ENCODE measurements around the gene STAT5B. TPM values are rescaled to one million over a fixed set of nuclear protein-coding genes. Genes with fewer than 3 reads are reported as not detected.

STAT5B gene
- total RNA-seq, 1 experiment from 2014 or later, result 42.9 TPM

GRCh38 chr17:42284024-42284369, 7.8 kb upstream of the STAT5B start:
- H4K5ac ChIP-seq (ENCODE audit: insufficient read length, low read depth, low read length), result no peak overlapping the region
- H3K23me2 ChIP-seq (ENCODE audit: insufficient read length, low read depth, low read length, poor library complexity, severe bottlenecking), result peaks cover 4% of the 10 kb centered on the region
- H3K23ac ChIP-seq (ENCODE audit: insufficient read length, low read depth, low read length), result no peak overlapping the region
- H3K14ac ChIP-seq (ENCODE audit: insufficient read depth, low read length), result no peak overlapping the region
- no peak overlapping the region for H2BK120ac ChIP-seq (ENCODE audit: low read depth, low read length, poor library complexity, severe bottlenecking)
- H3K4me1 ChIP-seq (ENCODE audit: insufficient read depth, low read length), result peaks cover 7% of the 10 kb centered on the region; the same call in 1 of the 2 replicates
- H3K36me3 Mint-ChIP-seq (ENCODE audit: insufficient read depth in 1 of 3, low read depth in 3 of 3), result peaks cover 0 to 2% (median 0%) of the 10 kb centered on the region in 3 experiments; a peak in 2 of 7 replicates
- H3K27ac ChIP-seq (ENCODE audit: insufficient read length, low read depth, low read length), result no peak overlapping the region
- no peak overlapping the region for H2BK12ac ChIP-seq (ENCODE audit: insufficient read length, low read depth, low read length)
- no peak overlapping the region for H2AFZ ChIP-seq (ENCODE audit: low read length)
- H3K4ac ChIP-seq (ENCODE audit: low read depth, low read length), result no peak overlapping the region
- H3K27me3 ChIP-seq (ENCODE audit: insufficient read depth, low read length), result no peaks in the 10 kb centered on the region; the same call in 1 of the 2 replicates
- H3K27ac Mint-ChIP-seq, result no peak overlapping the region
- H3K9me3 Mint-ChIP-seq, result no peaks in the 10 kb centered on the region; a peak in 1 of 5 replicates
- H3K79me1 ChIP-seq (ENCODE audit: insufficient read depth, low read depth, low read length, poor library complexity, severe bottlenecking), result no peaks in the 10 kb centered on the region
- no peak overlapping the region for H3K9ac ChIP-seq (ENCODE audit: extremely low read depth, insufficient read length, low read length)
- peak; percentile 6 for DNase-seq
- no peak overlapping the region for H2BK15ac ChIP-seq (ENCODE audit: low read depth, low read length)
- TF ChIP-seq, protein P1, sequence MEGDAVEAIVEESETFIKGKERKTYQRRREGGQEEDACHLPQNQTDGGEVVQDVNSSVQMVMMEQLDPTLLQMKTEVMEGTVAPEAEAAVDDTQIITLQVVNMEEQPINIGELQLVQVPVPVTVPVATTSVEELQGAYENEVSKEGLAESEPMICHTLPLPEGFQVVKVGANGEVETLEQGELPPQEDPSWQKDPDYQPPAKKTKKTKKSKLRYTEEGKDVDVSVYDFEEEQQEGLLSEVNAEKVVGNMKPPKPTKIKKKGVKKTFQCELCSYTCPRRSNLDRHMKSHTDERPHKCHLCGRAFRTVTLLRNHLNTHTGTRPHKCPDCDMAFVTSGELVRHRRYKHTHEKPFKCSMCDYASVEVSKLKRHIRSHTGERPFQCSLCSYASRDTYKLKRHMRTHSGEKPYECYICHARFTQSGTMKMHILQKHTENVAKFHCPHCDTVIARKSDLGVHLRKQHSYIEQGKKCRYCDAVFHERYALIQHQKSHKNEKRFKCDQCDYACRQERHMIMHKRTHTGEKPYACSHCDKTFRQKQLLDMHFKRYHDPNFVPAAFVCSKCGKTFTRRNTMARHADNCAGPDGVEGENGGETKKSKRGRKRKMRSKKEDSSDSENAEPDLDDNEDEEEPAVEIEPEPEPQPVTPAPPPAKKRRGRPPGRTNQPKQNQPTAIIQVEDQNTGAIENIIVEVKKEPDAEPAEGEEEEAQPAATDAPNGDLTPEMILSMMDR (conservative IDR thresholded peaks at IDR 0.05), result no peak
- H4K91ac ChIP-seq (ENCODE audit: insufficient read length, low read depth, low read length), result no peak overlapping the region
- no peaks in the 10 kb centered on the region for H3K9me3 ChIP-seq (ENCODE audit: control insufficient read depth, low read depth, low read length)
- H2BK5ac ChIP-seq (ENCODE audit: insufficient read length, low read length), result no peak overlapping the region
- WGBS (ENCODE audit: extremely low coverage, insufficient read length, low lambda C conversion rate), result no CpG with 5 or more reads among the region's 5 CpGs
- H3K4me2 ChIP-seq (ENCODE audit: insufficient read depth, insufficient read length, low read length), result no peak overlapping the region
- H2BK20ac ChIP-seq (ENCODE audit: low read depth, low read length, poor library complexity, severe bottlenecking), result no peak overlapping the region
- no peak overlapping the region for H3K56ac ChIP-seq (ENCODE audit: insufficient read length, low read depth, low read length)
- H3K4me3 Mint-ChIP-seq, result no peak overlapping the region
- H4K20me1 ChIP-seq (ENCODE audit: control insufficient read depth, insufficient read depth, insufficient read length), result no peaks in the 10 kb centered on the region
- no peak overlapping the region for H3T11ph ChIP-seq (ENCODE audit: low read length)
- peaks cover 22 to 35% of the 10 kb centered on the region in 2 experiments for H3K4me1 Mint-ChIP-seq
- no peaks in the 10 kb centered on the region for H3K79me2 ChIP-seq (ENCODE audit: insufficient read depth, low read length)
- no peak overlapping the region for H4K8ac ChIP-seq (replicated peaks; ENCODE audit: insufficient read length, low read depth, low read length)
- H3K18ac ChIP-seq (ENCODE audit: insufficient read length, low read depth, low read length), result no peak overlapping the region
- H2AK5ac ChIP-seq (ENCODE audit: insufficient read length, low read length), result no peak overlapping the region
- H3K27me3 Mint-ChIP-seq (ENCODE audit: low read depth), result peaks cover 19% of the 10 kb centered on the region

Data from H9 (cell line).